ENCODE data around the gene IDUA. TPM values are rescaled to one million over a fixed set of nuclear protein-coding genes. Genes with fewer than 3 reads are reported as not detected.

The IDUA gene
- total and polyA plus RNA-seq, 2 of the 4 experiments (the other 2 are of a cell fraction), result 0.72 to 12.5 TPM

GRCh38 chr4:960636-961350 is 26.1 kb upstream of the IDUA start:
- Histone ChIP-seq H2BK5ac (ENCODE audit: low read depth, low read length, poor library complexity, severe bottlenecking) (no peak overlapping the region), H3K79me1 (ENCODE audit: low read depth in 1 of 2, low read length in 2 of 2) (no peaks in the 10 kb centered on the region), H3K36me3 (ENCODE audit: control insufficient read depth, insufficient read depth, low read length) (peaks cover 59% of the 10 kb centered on the region), H2BK15ac (ENCODE audit: low read depth, low read length) (no peak overlapping the region), H3K4me2 (ENCODE audit: low read depth, low read length) (no peak overlapping the region), H3K14ac (replicated peaks; ENCODE audit: low read depth, low read length) (no peak overlapping the region), H3K27ac (ENCODE audit: insufficient read depth, low read length) (no peak overlapping the region), H3K18ac (ENCODE audit: low read depth, low read length) (no peak overlapping the region), H2AK5ac (ENCODE audit: low read depth, low read length) (no peak overlapping the region), H2AFZ (replicated peaks; ENCODE audit: low read length, poor library complexity) (no peak overlapping the region), H2AK9ac (replicated peaks; ENCODE audit: low read depth, low read length, poor library complexity) (no peak overlapping the region), H3K56ac (ENCODE audit: extremely low read depth, insufficient read depth, low read length) (no peak overlapping the region), H4K20me1 (ENCODE audit: insufficient read depth, low read length) (no peaks in the 10 kb centered on the region; the same call in 1 of the 2 replicates), H2BK20ac (ENCODE audit: low read depth, low read length) (no peak overlapping the region), H3K23ac (ENCODE audit: low read depth, low read length) (no peak overlapping the region), H3K4ac (ENCODE audit: low read depth, low read length) (no peak overlapping the region), H4K91ac (ENCODE audit: insufficient read depth, low read depth, low read length) (no peak overlapping the region), H3K9ac (ENCODE audit: low read depth, low read length) (no peak overlapping the region), H2BK120ac (ENCODE audit: low read depth, low read length) (no peak overlapping the region), H3K27me3 (ENCODE audit: control insufficient read depth, insufficient read depth, low read length) (no peaks in the 10 kb centered on the region), H4K5ac (ENCODE audit: low read depth, low read length) (no peak overlapping the region), H3K9me1 (ENCODE audit: insufficient read depth, low read length) (no peaks in the 10 kb centered on the region), H3K4me3 (ENCODE audit: insufficient read depth, low read depth, low read length) (no peak overlapping the region), H4K8ac (ENCODE audit: low read depth in 2 of 2, low read length in 2 of 2) (no peak overlapping the region), H3K4me1 (ENCODE audit: control insufficient read depth, insufficient read depth, low read length) (no peaks in the 10 kb centered on the region), H3K9me3 (ENCODE audit: control insufficient read depth, insufficient read depth, low read length) (no peaks in the 10 kb centered on the region)
- CTCF ChIA-PET, result no interaction called here
- no peak for ATAC-seq (ENCODE audit: low read depth)
- dilution Hi-C loops (cut with HindIII; ENCODE audit: low sequenced_read_pairs, unreplicated experiment) (no loop called here), intact Hi-C loops (cut with micrococcal nuclease) (no loop called here), in situ Hi-C loops (cut with MboI; ENCODE audit: low sequenced_read_pairs) (no loop called here)
- no TSS peak for BruUV-seq (replicated peaks)
- POLR2A ChIA-PET (ENCODE audit: unreplicated experiment), result no interaction called here
- WGBS, 2 experiments (ENCODE audit: extremely low coverage in 2 of 2, insufficient read length in 1 of 2), result 94% methylated on average over 22 of the region's 35 CpGs; no CpG with 5 or more reads in 1 of the 2 experiments
- no peak for DNase-seq
- TF ChIP-seq BHLHE40 (IDR thresholded peaks at IDR 0.05; ENCODE audit: low read depth, low read length), result no peak
- TF ChIP-seq CEBPB (IDR thresholded peaks at IDR 0.05; ENCODE audit: low read depth, low read length), result no peak
- no peak for TF ChIP-seq CHD1 (IDR thresholded peaks at IDR 0.05; ENCODE audit: low read depth, low read length)
- no peak for TF ChIP-seq SMC3 (IDR thresholded peaks at IDR 0.05; ENCODE audit: low read depth, low read length)
- no peak for TF ChIP-seq MXI1 (IDR thresholded peaks at IDR 0.05; ENCODE audit: borderline replicate concordance, low read depth, low read length)
- TF ChIP-seq ELK1 (IDR thresholded peaks at IDR 0.05; ENCODE audit: borderline replicate concordance, low read depth, low read length), result no peak
- TF ChIP-seq, protein P1, sequence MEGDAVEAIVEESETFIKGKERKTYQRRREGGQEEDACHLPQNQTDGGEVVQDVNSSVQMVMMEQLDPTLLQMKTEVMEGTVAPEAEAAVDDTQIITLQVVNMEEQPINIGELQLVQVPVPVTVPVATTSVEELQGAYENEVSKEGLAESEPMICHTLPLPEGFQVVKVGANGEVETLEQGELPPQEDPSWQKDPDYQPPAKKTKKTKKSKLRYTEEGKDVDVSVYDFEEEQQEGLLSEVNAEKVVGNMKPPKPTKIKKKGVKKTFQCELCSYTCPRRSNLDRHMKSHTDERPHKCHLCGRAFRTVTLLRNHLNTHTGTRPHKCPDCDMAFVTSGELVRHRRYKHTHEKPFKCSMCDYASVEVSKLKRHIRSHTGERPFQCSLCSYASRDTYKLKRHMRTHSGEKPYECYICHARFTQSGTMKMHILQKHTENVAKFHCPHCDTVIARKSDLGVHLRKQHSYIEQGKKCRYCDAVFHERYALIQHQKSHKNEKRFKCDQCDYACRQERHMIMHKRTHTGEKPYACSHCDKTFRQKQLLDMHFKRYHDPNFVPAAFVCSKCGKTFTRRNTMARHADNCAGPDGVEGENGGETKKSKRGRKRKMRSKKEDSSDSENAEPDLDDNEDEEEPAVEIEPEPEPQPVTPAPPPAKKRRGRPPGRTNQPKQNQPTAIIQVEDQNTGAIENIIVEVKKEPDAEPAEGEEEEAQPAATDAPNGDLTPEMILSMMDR (conservative IDR thresholded peaks at IDR 0.05; ENCODE audit: low read depth, low read length), result no peak
- TF ChIP-seq RCOR1 (IDR thresholded peaks at IDR 0.05; ENCODE audit: insufficient replicate concordance, low read length), result no peak
- TF ChIP-seq MAZ (IDR thresholded peaks at IDR 0.05; ENCODE audit: borderline replicate concordance, low read depth, low read length), result no peak
- no peak for TF ChIP-seq POLR2A (IDR thresholded peaks at IDR 0.05; ENCODE audit: low read depth, low read length)
- no peak for TF ChIP-seq FOS (IDR thresholded peaks at IDR 0.05; ENCODE audit: low read depth, low read length)
- no peak for TF ChIP-seq RAD21 (IDR thresholded peaks at IDR 0.05; ENCODE audit: low read length)
- no peak for TF ChIP-seq RFX5 (IDR thresholded peaks at IDR 0.05; ENCODE audit: low read depth, low read length)
- no peak for TF ChIP-seq MAFK (IDR thresholded peaks at IDR 0.05; ENCODE audit: low read depth, low read length)
- TF ChIP-seq, protein P2, sequence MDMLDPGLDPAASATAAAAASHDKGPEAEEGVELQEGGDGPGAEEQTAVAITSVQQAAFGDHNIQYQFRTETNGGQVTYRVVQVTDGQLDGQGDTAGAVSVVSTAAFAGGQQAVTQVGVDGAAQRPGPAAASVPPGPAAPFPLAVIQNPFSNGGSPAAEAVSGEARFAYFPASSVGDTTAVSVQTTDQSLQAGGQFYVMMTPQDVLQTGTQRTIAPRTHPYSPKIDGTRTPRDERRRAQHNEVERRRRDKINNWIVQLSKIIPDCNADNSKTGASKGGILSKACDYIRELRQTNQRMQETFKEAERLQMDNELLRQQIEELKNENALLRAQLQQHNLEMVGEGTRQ (IDR thresholded peaks at IDR 0.05; ENCODE audit: low read depth, low read length), result no peak
- TF ChIP-seq NFE2L2 (IDR thresholded peaks at IDR 0.05; ENCODE audit: low read depth, low read length), result no peak
